ENCODE results near the gene CIAO3. TPM values are rescaled to one million over a fixed set of nuclear protein-coding genes. Genes with fewer than 3 reads are reported as not detected.

CIAO3 gene
- total RNA-seq, 1 donor from 2014 or later, result 34.5 TPM

GRCh38 chr16:736936-737481 lies 3.8 kb downstream of the CIAO3 start:
- Histone ChIP-seq H3K4me3 (ENCODE audit: low read depth, low read length) (no peak overlapping the region), H3K27me3 (ENCODE audit: control insufficient read depth, insufficient read depth, low read length) (no peaks in the 10 kb centered on the region), H3K36me3 (ENCODE audit: control insufficient read depth, insufficient read depth, low read length) (peaks cover 2% of the 10 kb centered on the region)
- no peak for DNase-seq (ENCODE audit: low read depth)
- no peak for TF ChIP-seq CTCF (IDR thresholded peaks at IDR 0.05; ENCODE audit: insufficient read depth, low read length, poor library complexity, severe bottlenecking)

- no peak for DNase-seq (ENCODE audit: low read depth)
- peaks cover 2% of the 10 kb centered on the region for H3K36me3 ChIP-seq (ENCODE audit: control insufficient read depth, insufficient read depth, low read length)
- no peak overlapping the region for H3K4me3 ChIP-seq (ENCODE audit: low read depth, low read length)
- H3K27me3 ChIP-seq (ENCODE audit: control insufficient read depth, insufficient read depth, low read length), result no peaks in the 10 kb centered on the region
- TF ChIP-seq CTCF (IDR thresholded peaks at IDR 0.05; ENCODE audit: insufficient read depth, low read length, poor library complexity, severe bottlenecking), result no peak
These were observed 4.8 kb downstream of the CIAO3 start for GRCh38 chr16:735982-736453.

GRCh38 chr16:734981-735881 lies 5.6 kb downstream of the CIAO3 start:
- Histone ChIP-seq H3K4me3 (ENCODE audit: low read depth, low read length) (no peak overlapping the region), H3K36me3 (ENCODE audit: control insufficient read depth, insufficient read depth, low read length) (peaks cover 2% of the 10 kb centered on the region), H3K27me3 (ENCODE audit: control insufficient read depth, insufficient read depth, low read length) (no peaks in the 10 kb centered on the region)
- DNase-seq (ENCODE audit: low read depth), result no peak
- no peak for TF ChIP-seq CTCF (IDR thresholded peaks at IDR 0.05; ENCODE audit: insufficient read depth, low read length, poor library complexity, severe bottlenecking)

GRCh38 chr16:734208-734980 lies 6.4 kb downstream of the CIAO3 start:
- Histone ChIP-seq H3K27me3 (ENCODE audit: control insufficient read depth, insufficient read depth, low read length) (no peaks in the 10 kb centered on the region), H3K4me3 (ENCODE audit: low read depth, low read length) (no peak overlapping the region), H3K36me3 (ENCODE audit: control insufficient read depth, insufficient read depth, low read length) (peaks cover 2% of the 10 kb centered on the region)
- TF ChIP-seq CTCF (IDR thresholded peaks at IDR 0.05; ENCODE audit: insufficient read depth, low read length, poor library complexity, severe bottlenecking), result peak; percentile 4
- DNase-seq (ENCODE audit: low read depth), result no peak

- H3K27me3 ChIP-seq (ENCODE audit: control insufficient read depth, insufficient read depth, low read length), result no peaks in the 10 kb centered on the region
- DNase-seq (ENCODE audit: low read depth), result no peak
- TF ChIP-seq CTCF (IDR thresholded peaks at IDR 0.05; ENCODE audit: insufficient read depth, low read length, poor library complexity, severe bottlenecking), result peak; percentile 60
- H3K4me3 ChIP-seq (ENCODE audit: low read depth, low read length), result no peak overlapping the region
- H3K36me3 ChIP-seq (ENCODE audit: control insufficient read depth, insufficient read depth, low read length), result peaks cover 2% of the 10 kb centered on the region
These were observed 7.2 kb downstream of the CIAO3 start for GRCh38 chr16:733382-734207.
